HEK293T (cell line): ENCODE data around the gene MICAL2.

Experiments
- BHLHE40 ChIP-seq: fragments of 450-650 bp; IDR thresholded peaks from 2 replicates; pipeline ENCODE4 v1.6.1; 2016; ENCODE audit warnings: mild to moderate bottlenecking, moderate library complexity, borderline replicate concordance
- CTBP1 ChIP-seq: fragments of 450-650 bp; IDR thresholded peaks from 2 replicates; pipeline ENCODE4 v1.6.1; 2016; ENCODE audit warnings: borderline replicate concordance
- FOXK2 ChIP-seq: fragments of 450-650 bp; IDR thresholded peaks from 2 replicates; pipeline ENCODE4 v1.6.1; 2016; ENCODE audit warnings: mild to moderate bottlenecking
- FOXM1 ChIP-seq: fragments of 450-650 bp; IDR thresholded peaks from 2 replicates; pipeline ENCODE4 v1.6.1; 2017; ENCODE audit warnings: mild to moderate bottlenecking, borderline replicate concordance
- HDGF ChIP-seq: fragments of 450-650 bp; IDR thresholded peaks from 2 replicates; pipeline ENCODE4 v1.6.1; 2017; ENCODE audit warnings: antibody characterized with exemption, borderline replicate concordance
- LEF1 ChIP-seq: fragments of 450-650 bp; IDR thresholded peaks from 2 replicates; pipeline ENCODE4 v1.6.1; 2017; ENCODE audit warnings: mild to moderate bottlenecking, borderline replicate concordance
- SP1 ChIP-seq: fragments of 450-650 bp; IDR thresholded peaks from 2 replicates; pipeline ENCODE4 v1.6.1; 2017
- TARDBP ChIP-seq: fragments of 450-650 bp; IDR thresholded peaks from 2 replicates; pipeline ENCODE4 v1.6.1; 2016
- ZNF384 ChIP-seq: fragments of 450-650 bp; IDR thresholded peaks from 2 replicates; pipeline ENCODE4 v1.6.1; 2016

DNA sequence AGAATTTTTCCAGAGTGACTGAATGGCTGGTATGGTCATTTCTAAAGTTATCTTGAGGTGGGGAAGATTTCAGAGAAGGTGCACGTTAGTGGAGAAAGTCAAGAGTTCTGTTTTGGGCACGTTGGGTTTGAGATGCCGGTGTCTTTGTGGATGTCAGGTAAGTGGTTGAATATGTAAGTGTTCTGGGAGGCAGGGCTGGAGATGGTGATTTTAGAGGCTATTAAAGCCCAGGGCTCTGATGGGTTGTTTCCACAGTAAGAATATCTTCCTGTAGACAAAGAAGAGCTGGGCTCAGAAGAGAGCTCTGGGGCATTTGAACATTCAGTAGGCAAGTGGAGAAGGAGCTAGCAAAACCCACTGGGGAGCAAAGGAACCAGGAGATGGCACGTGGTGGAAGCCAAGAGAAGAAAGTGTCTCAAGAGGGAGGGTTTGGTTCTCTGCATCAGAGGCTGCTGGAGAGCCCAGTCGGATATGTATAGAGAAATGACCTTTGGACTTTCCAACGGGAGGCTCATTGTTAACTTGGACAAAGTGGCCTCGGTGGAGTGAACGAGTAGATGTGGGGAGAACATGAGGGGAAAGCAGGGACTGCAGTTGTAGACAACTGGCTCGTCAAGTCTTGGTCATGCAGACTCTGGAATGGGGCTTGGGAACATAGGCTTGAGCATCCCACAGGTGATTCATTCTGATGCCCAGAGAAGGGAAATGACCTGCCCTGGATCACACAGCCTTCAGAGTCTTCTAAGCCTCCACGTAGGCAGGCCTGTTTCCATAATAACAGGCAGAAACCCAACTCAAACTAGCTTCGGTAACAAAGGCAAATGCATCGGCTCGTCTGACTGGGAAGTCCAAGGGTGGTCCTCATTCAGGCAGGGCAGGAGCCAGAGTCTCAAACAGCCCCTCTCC lies 168.6 kb downstream of the MICAL2 start:
- TF ChIP-seq FOXK2 (no peak), FOXM1 (no peak), HDGF (no peak), LEF1 (no peak), BHLHE40 (no peak), CTBP1 (no peak), ZNF384 (no peak), SP1 (no peak), TARDBP (no peak)
